ENCODE data around the gene SCP2. TPM values are rescaled to one million over a fixed set of nuclear protein-coding genes. Genes with fewer than 3 reads are reported as not detected.
"Not testable (repeated sequence)": the region's sequence is repeated elsewhere in the genome, so short reads cannot be mapped to it uniquely, and the experiment has no call there.

The SCP2 gene
- total RNA-seq, 3 donors from 2014 or later = 228 to 272 (median 267) TPM

DNA sequence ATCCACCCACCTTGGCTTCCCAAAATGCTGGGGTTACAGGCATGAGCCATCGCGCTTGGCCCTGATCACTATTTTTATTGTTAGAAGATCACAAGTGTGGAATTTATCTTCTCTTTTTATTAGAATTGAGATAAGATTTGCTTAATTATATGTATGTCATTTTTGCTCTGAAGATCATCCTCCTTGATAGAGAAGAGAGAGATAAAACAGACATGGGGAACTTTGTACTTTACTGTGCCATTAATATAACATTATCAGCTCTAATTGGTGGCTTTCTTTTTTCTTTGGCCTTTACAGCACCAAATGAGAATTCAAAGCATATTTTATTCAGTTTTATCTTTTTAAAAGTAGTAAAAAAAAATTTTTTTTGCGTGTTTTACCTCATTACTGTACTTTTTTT, 46.8 kb downstream of the SCP2 start:
- DNase-seq (no peak), ATAC-seq (no peak)
- Histone ChIP-seq H3K36me3 (ENCODE audit: low read depth) (no peaks in the 10 kb centered on the region), H3K4me1 (ENCODE audit: low read depth) (no peaks in the 10 kb centered on the region), H3K9me3 (no peaks in the 10 kb centered on the region), H3K4me3 (no peak overlapping the region)
- TF ChIP-seq, protein P1, sequence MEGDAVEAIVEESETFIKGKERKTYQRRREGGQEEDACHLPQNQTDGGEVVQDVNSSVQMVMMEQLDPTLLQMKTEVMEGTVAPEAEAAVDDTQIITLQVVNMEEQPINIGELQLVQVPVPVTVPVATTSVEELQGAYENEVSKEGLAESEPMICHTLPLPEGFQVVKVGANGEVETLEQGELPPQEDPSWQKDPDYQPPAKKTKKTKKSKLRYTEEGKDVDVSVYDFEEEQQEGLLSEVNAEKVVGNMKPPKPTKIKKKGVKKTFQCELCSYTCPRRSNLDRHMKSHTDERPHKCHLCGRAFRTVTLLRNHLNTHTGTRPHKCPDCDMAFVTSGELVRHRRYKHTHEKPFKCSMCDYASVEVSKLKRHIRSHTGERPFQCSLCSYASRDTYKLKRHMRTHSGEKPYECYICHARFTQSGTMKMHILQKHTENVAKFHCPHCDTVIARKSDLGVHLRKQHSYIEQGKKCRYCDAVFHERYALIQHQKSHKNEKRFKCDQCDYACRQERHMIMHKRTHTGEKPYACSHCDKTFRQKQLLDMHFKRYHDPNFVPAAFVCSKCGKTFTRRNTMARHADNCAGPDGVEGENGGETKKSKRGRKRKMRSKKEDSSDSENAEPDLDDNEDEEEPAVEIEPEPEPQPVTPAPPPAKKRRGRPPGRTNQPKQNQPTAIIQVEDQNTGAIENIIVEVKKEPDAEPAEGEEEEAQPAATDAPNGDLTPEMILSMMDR (IDR thresholded peaks at IDR 0.05) = no peak
- intact Hi-C loops (cut with DNase I, micrococcal nuclease) = no loop called here

GRCh38 chr1:52976183-52977035, 49.3 kb downstream of the SCP2 start:
- ATAC-seq (no peak), DNase-seq (no peak)
- TF ChIP-seq, protein P1 (IDR thresholded peaks at IDR 0.05) = no peak
- no peak overlapping the region for H3K4me3 ChIP-seq
- H3K4me1 ChIP-seq (ENCODE audit: low read depth) = no peaks in the 10 kb centered on the region
- intact Hi-C loops (cut with DNase I, micrococcal nuclease) = no loop called here
- H3K9me3 ChIP-seq = no peaks in the 10 kb centered on the region
- no peaks in the 10 kb centered on the region for H3K36me3 ChIP-seq (ENCODE audit: low read depth)

DNA sequence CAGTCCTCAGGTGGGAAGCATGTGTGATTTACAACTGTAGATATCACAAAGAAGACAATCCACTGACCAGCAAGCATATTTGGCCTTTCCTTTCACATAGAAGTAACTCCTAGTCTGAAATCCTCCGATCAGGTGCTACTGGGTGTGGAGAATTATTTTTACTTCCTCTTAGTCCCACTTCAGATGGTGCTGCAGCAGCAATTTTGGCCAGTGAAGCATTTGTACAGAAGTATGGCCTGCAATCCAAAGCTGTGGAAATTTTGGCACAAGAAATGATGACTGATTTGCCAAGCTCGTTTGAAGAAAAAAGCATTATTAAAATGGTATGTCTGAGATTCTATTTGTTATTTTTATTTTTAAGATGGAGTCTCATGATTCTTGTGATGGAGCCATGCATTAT, 51.0 kb downstream of the SCP2 start:
- intact Hi-C loops (cut with DNase I, micrococcal nuclease) = no loop called here
- TF ChIP-seq, protein P1 (IDR thresholded peaks at IDR 0.05) = no peak
- H3K9me3 ChIP-seq = no peaks in the 10 kb centered on the region
- no peak overlapping the region for H3K4me3 ChIP-seq
- DNase-seq = no peak
- H3K4me1 ChIP-seq (ENCODE audit: low read depth) = no peaks in the 10 kb centered on the region
- no peak for ATAC-seq
- no peaks in the 10 kb centered on the region for H3K36me3 ChIP-seq (ENCODE audit: low read depth)

GRCh38 chr1:52992733-52993132, 65.7 kb downstream of the SCP2 start:
- H3K4me3 ChIP-seq; H3K4me1 ChIP-seq (ENCODE audit: low read depth); intact Hi-C loops (cut with DNase I, micrococcal nuclease); H3K9me3 ChIP-seq; ATAC-seq; H3K36me3 ChIP-seq (ENCODE audit: low read depth); DNase-seq: not testable (repeated sequence)

DNA sequence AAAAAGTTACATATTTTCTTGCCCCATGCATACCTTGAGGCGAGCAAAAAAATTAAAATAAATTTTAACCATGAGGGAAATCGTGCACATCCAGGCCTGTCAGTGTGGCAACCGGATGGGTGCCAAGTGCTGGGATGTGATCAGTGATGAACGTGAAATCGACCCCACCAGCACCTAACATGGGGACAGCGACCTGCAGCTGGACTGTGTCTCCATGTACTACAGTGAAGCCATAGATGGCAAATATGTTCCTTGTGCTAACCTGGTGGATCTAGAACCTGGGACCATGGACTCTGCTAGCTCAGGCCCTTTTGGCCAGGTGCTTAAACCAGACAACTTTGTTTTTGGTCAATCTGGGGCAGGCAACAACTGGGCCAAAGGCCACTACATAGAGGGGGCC, 67.6 kb downstream of the SCP2 start:
- no peak for DNase-seq
- Histone ChIP-seq H3K9me3 (no peaks in the 10 kb centered on the region), H3K4me1 (ENCODE audit: low read depth) (no peaks in the 10 kb centered on the region), H3K4me3 (no peak overlapping the region), H3K36me3 (ENCODE audit: low read depth) (no peaks in the 10 kb centered on the region)
- ATAC-seq = no peak
- intact Hi-C loops (cut with DNase I, micrococcal nuclease) = no loop called here
- TF ChIP-seq, protein P1 (IDR thresholded peaks at IDR 0.05) = no peak

GRCh38 chr1:52996653-52997052, 69.6 kb downstream of the SCP2 start:
- TF ChIP-seq, protein P1 (IDR thresholded peaks at IDR 0.05) = no peak
- H3K4me3 ChIP-seq = no peak overlapping the region
- H3K36me3 ChIP-seq (ENCODE audit: low read depth) = no peaks in the 10 kb centered on the region
- intact Hi-C loops (cut with DNase I, micrococcal nuclease) = no loop called here
- H3K9me3 ChIP-seq = no peaks in the 10 kb centered on the region
- no peak for ATAC-seq
- DNase-seq = no peak
- no peaks in the 10 kb centered on the region for H3K4me1 ChIP-seq (ENCODE audit: low read depth)
